NCI-H2196 (cell line): Measurements from ENCODE around the gene CYP26A1.

Source experiments
- DNase-seq: peaks from one replicate; lab custom pipeline; 2025; ENCODE audit not compliant: unreplicated experiment; lab: John Stamatoyannopoulos, UW

CYP26A1 gene

GRCh38 chr10:93063977-93064660, 9.6 kb upstream of the CYP26A1 start:
- DNase-seq = no peak

- DNase-seq = no peak
These were observed 8.6 kb upstream of the CYP26A1 start for GRCh38 chr10:93064874-93065660.

GRCh38 chr10:93065675-93066543, 7.8 kb upstream of the CYP26A1 start:
- no peak for DNase-seq

- no peak for DNase-seq
These were observed 7.2 kb upstream of the CYP26A1 start for GRCh38 chr10:93066544-93066913.

- no peak for DNase-seq
These were observed 6.0 kb upstream of the CYP26A1 start for GRCh38 chr10:93067443-93068365.

GRCh38 chr10:93068411-93069244, 5.1 kb upstream of the CYP26A1 start:
- peak; percentile 15 for DNase-seq

GRCh38 chr10:93069245-93069561, 4.5 kb upstream of the CYP26A1 start:
- DNase-seq = no peak

GRCh38 chr10:93070378-93071176, 3.1 kb upstream of the CYP26A1 start:
- no peak for DNase-seq

- no peak for DNase-seq
These were observed 2.6 kb upstream of the CYP26A1 start for GRCh38 chr10:93071177-93071472.

GRCh38 chr10:93071674-93072224, 1.9 kb upstream of the CYP26A1 start:
- peak; percentile 30 for DNase-seq

GRCh38 chr10:93072225-93072712, 1.4 kb upstream of the CYP26A1 start:
- no peak for DNase-seq

GRCh38 chr10:93072713-93073538, 767 bp upstream of the CYP26A1 start:
- DNase-seq = no peak

- no peak for DNase-seq
These were observed 479 bp downstream of the CYP26A1 start for GRCh38 chr10:93074147-93074596.

GRCh38 chr10:93074597-93075368, 1.1 kb downstream of the CYP26A1 start:
- DNase-seq = no peak

GRCh38 chr10:93075369-93076221, 1.9 kb downstream of the CYP26A1 start:
- DNase-seq = no peak

- no peak for DNase-seq
These were observed 3.2 kb downstream of the CYP26A1 start for GRCh38 chr10:93076871-93077270.
